ENCODE measurements around the gene PRM1.
"Not testable (repeated sequence)": the region's sequence is repeated elsewhere in the genome, so short reads cannot be mapped to it uniquely, and the experiment has no call there.

The PRM1 gene

GRCh38 chr16:11296706-11297491 lies 15.8 kb upstream of the PRM1 start:
- DNase-seq, result no peak

- DNase-seq, result no peak
Observed at GRCh38 chr16:11296351-11296705, 15.2 kb upstream of the PRM1 start.

GRCh38 chr16:11295672-11296071 lies 14.5 kb upstream of the PRM1 start:
- DNase-seq, result no peak

GRCh38 chr16:11292076-11292748 lies 11.1 kb upstream of the PRM1 start:
- DNase-seq, result no peak

GRCh38 chr16:11291091-11291703 lies 10.1 kb upstream of the PRM1 start:
- no peak for DNase-seq

- no peak for DNase-seq
Observed at GRCh38 chr16:11290102-11290893, 9.2 kb upstream of the PRM1 start.

- not testable (repeated sequence) for DNase-seq
Observed at GRCh38 chr16:11289696-11290095, 8.6 kb upstream of the PRM1 start.

GRCh38 chr16:11289202-11289601 lies 8.1 kb upstream of the PRM1 start:
- DNase-seq, result no peak

GRCh38 chr16:11285842-11286241 lies 4.7 kb upstream of the PRM1 start:
- DNase-seq, result no peak

- no peak for DNase-seq
Observed at GRCh38 chr16:11283820-11284248, 2.7 kb upstream of the PRM1 start.

GRCh38 chr16:11278681-11279628 lies 2.2 kb downstream of the PRM1 start:
- DNase-seq, result no peak

- no peak for DNase-seq
Observed at GRCh38 chr16:11277607-11278337, 3.4 kb downstream of the PRM1 start.

- no peak for DNase-seq
Observed at GRCh38 chr16:11276896-11277593, 4.1 kb downstream of the PRM1 start.

- DNase-seq, result no peak
Observed at GRCh38 chr16:11276143-11276895, 4.8 kb downstream of the PRM1 start, which contains the start of gene PRM2. Gene PRM2 (minus strand): TSS chr16:11276480. CDS start chr16:11276370, 110 bp downstream.

GRCh38 chr16:11274964-11275363 lies 6.2 kb downstream of the PRM1 start:
- DNase-seq, result no peak

GRCh38 chr16:11273721-11274324 lies 7.3 kb downstream of the PRM1 start:
- DNase-seq, result no peak

- DNase-seq, result no peak
Observed at GRCh38 chr16:11272921-11273720, 8.0 kb downstream of the PRM1 start, which contains the start of gene PRM3. Gene PRM3 (minus strand): TSS chr16:11273629. CDS start chr16:11273595, 34 bp downstream.

GRCh38 chr16:11272484-11272883 lies 8.6 kb downstream of the PRM1 start:
- DNase-seq, result no peak
